Caco-2 (cell line): ENCODE results near the gene UNC80. TPM values are rescaled to one million over a fixed set of nuclear protein-coding genes. Genes with fewer than 3 reads are reported as not detected.

Experiments
- BruUV-seq: library from RNA; stranded (reverse); fragments of 400-500 nt; replicated peaks from 2 replicates; lab custom pipeline; 2021; lab: Mats Ljungman, UMichigan
- CTCF ChIA-PET: fragments of 300-600 bp; sonication (Branson Sonifier 250); formaldehyde crosslinking; loops from one replicate; lab custom pipeline; 2022; ENCODE audit warnings: antibody characterized with exemption; lab: Charles Lee
- POLR2A ChIA-PET: fragments of 300-600 bp; sonication (Branson Sonifier 250); formaldehyde crosslinking; loops from one replicate; lab custom pipeline; 2022; ENCODE audit warnings: antibody characterized with exemption; lab: Charles Lee
- DNase-seq, 2 experiments: peaks; one replicate each; pipeline versions ENCODE4 v3.0.0 to v3.0.0-alpha.2; 2020 to 2022
- H3K27me3 ChIP-seq: replicated peaks from 2 replicates; pipeline ENCODE4 v1.6.0; 2011; ENCODE audit warnings: low read length; ENCODE audit not compliant: control insufficient read depth, insufficient read depth
- H3K36me3 ChIP-seq: 2 replicates; pipeline ENCODE4 v1.5.1; 2011; ENCODE audit warnings: low read length; ENCODE audit not compliant: control insufficient read depth, insufficient read depth
- H3K4me1 ChIP-seq: fragments of 250-450 bp; sonication (Bioruptor Pico); 2 replicates; pipeline ENCODE4 v1.5.1; 2020; ENCODE audit warnings: mild to moderate bottlenecking
- H3K4me3 ChIP-seq: 2 replicates; pipeline ENCODE4 v1.5.1; 2011; ENCODE audit warnings: low read depth, mild to moderate bottlenecking, control low read depth, low read length
- H3K9me3 ChIP-seq: fragments of 250-450 bp; sonication (Bioruptor Pico); 2 replicates; pipeline ENCODE4 v1.5.1; 2020; ENCODE audit warnings: mild to moderate bottlenecking, moderate library complexity
- H3K27ac Mint-ChIP-seq: one replicate; pipeline ENCODE4 v1.8.0; 2022; ENCODE audit warnings: mixed read lengths; ENCODE audit not compliant: unreplicated experiment
- H3K27me3 Mint-ChIP-seq: one replicate; pipeline ENCODE4 v1.8.0; 2022; ENCODE audit warnings: mixed read lengths; ENCODE audit not compliant: insufficient read depth, unreplicated experiment
- H3K36me3 Mint-ChIP-seq: one replicate; pipeline ENCODE4 v1.8.0; 2022; ENCODE audit warnings: mild to moderate bottlenecking, mixed read lengths; ENCODE audit not compliant: insufficient read depth, unreplicated experiment
- H3K4me1 Mint-ChIP-seq: one replicate; pipeline ENCODE4 v1.8.0; 2022; ENCODE audit warnings: low read depth, mixed read lengths; ENCODE audit not compliant: unreplicated experiment
- H3K4me3 Mint-ChIP-seq: one replicate; pipeline ENCODE4 v1.8.0; 2022; ENCODE audit warnings: mild to moderate bottlenecking, moderate library complexity, mixed read lengths; ENCODE audit not compliant: unreplicated experiment
- H3K9me3 Mint-ChIP-seq: one replicate; pipeline ENCODE4 v1.8.0; 2022; ENCODE audit warnings: mixed read lengths; ENCODE audit not compliant: unreplicated experiment
- CTCF ChIP-seq, 2 experiments: fragments of 200-600 bp in 1 of 2; IDR thresholded peaks; 1 replicate in 1 of 2; 2 replicates in 1 of 2; pipeline versions ENCODE4 v1.5.1 to v1.8.0; 2011 to 2022; ENCODE audit warnings: antibody characterized with exemption in 1 of 2, control low read depth in 1 of 2, inconsistent platforms in 1 of 2, low read depth in 1 of 2, low read length in 1 of 2, mild to moderate bottlenecking in 1 of 2, moderate library complexity in 1 of 2; ENCODE audit not compliant: insufficient read depth in 1 of 2, severe bottlenecking in 1 of 2, unreplicated experiment in 1 of 2
- intact Hi-C: fragments of 100-400 bp; cut with micrococcal nuclease; formaldehyde crosslinking; loops from one replicate; pipeline ENCODE4 v1.10.0; 2022; ENCODE audit not compliant: unreplicated experiment
- total RNA-seq: library from RNA; stranded (reverse); gene quantifications from 2 replicates; pipeline ENCODE4 v1.2.3, GENCODE V29; 2022

The UNC80 gene
- total RNA-seq, 1 experiment from 2014 or later: not detected

DNA sequence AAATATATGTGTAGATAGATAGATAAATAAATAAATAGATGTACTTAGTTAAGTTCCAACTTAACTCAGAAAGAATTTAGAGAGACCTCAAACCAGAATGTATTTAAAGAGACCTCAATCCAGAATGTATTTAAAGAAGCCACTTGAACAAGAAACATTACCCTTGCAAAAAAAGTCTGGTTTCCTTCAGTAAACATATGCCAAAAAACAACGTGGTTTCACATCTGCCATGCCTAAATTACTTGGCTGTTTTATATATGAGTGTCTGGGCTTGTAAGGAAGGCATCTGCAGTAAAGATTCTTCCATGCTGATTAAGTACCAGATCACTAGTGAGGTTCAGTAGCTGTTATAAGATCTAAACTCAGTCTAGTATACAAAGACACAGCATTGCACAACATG lies 201.7 kb downstream of the UNC80 start:
- H3K27me3 ChIP-seq: no peaks in the 10 kb centered on the region
- no peak for TF ChIP-seq CTCF (IDR thresholded peaks at IDR 0.05; ENCODE audit: insufficient read depth in 1 of 2, low read depth in 1 of 2, low read length in 1 of 2, severe bottlenecking in 1 of 2, unreplicated experiment in 1 of 2)
- H3K9me3 ChIP-seq: no peaks in the 10 kb centered on the region
- no peak overlapping the region for H3K4me3 Mint-ChIP-seq
- BruUV-seq: no TSS peak
- DNase-seq: no peak
- POLR2A ChIA-PET: no interaction called here
- H3K27me3 Mint-ChIP-seq: no peaks in the 10 kb centered on the region
- 0 out of 2 replicates have a peak, but pooled peaks cover 8% of the 10 kb centered on the region for H3K4me1 ChIP-seq
- no peak overlapping the region for H3K27ac Mint-ChIP-seq
- H3K4me1 Mint-ChIP-seq: peaks cover 10% of the 10 kb centered on the region
- H3K9me3 Mint-ChIP-seq: no peaks in the 10 kb centered on the region
- no peak overlapping the region for H3K4me3 ChIP-seq
- H3K36me3 Mint-ChIP-seq: no peaks in the 10 kb centered on the region
- intact Hi-C loops: no loop called here
- no peaks in the 10 kb centered on the region for H3K36me3 ChIP-seq
- CTCF ChIA-PET: no interaction called here

DNA sequence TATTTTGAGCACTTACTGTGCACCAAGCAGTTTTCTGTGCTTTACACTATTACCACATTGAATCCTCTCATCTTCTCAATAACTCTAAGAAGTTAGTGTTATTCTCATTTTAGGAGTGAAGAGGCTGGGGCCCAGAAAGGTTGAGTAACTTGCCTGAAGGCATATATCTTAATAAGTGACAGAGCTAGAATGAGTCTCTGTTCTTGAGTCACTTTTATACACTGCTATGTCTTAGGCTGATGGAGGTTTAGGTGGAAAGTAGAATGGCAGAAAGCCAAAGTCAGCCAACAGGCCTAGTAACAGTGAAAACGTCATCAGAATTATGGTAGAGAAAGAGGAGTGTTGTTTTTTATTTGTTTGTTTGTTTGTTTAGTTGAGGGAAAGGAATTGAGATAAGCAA lies 202.9 kb downstream of the UNC80 start:
- CTCF ChIA-PET: no interaction called here
- H3K27me3 Mint-ChIP-seq: no peaks in the 10 kb centered on the region
- POLR2A ChIA-PET: no interaction called here
- peaks cover 10% of the 10 kb centered on the region for H3K4me1 Mint-ChIP-seq
- H3K9me3 ChIP-seq: no peaks in the 10 kb centered on the region
- no peaks in the 10 kb centered on the region for H3K36me3 Mint-ChIP-seq
- H3K4me1 ChIP-seq: 0 out of 2 replicates have a peak, but pooled peaks cover 8% of the 10 kb centered on the region
- TF ChIP-seq CTCF (IDR thresholded peaks at IDR 0.05; ENCODE audit: insufficient read depth in 1 of 2, low read depth in 1 of 2, low read length in 1 of 2, severe bottlenecking in 1 of 2, unreplicated experiment in 1 of 2): no peak
- no peaks in the 10 kb centered on the region for H3K9me3 Mint-ChIP-seq
- no peak overlapping the region for H3K4me3 Mint-ChIP-seq
- no peaks in the 10 kb centered on the region for H3K27me3 ChIP-seq
- intact Hi-C loops: no loop called here
- no peak for DNase-seq
- no TSS peak for BruUV-seq
- no peak overlapping the region for H3K4me3 ChIP-seq
- no peaks in the 10 kb centered on the region for H3K36me3 ChIP-seq
- no peak overlapping the region for H3K27ac Mint-ChIP-seq

DNA sequence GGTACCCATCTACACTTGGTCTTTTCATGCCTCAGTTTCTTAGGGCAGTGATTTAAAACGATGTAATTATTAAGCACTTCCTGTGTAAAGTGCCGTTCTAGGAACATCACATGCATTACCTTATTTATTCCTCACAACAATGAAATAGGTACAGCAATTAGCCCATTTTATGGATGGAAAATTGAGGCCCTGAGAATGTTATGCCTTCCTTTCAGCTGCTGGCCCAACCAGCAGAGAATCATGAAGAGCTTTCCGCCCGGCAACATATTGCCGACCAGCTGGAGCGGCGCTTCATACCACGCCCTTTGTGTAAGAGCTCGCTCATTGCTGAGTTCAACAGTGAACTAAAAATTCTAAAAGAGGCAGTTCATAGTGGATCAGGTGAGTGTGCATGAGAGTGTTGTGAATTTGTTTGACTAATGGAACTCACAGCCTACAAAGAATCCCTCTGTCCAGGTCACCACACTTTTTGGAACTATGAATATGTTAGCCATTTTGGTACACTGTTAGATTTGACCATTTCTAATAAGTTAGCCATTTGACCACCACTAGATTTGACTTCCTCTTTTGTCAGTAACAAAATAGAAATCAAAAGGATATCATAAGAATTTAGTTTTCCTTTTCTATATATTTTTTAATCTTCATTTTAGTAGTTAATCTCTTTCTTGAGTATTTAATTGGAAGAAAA lies 205.2 kb downstream of the UNC80 start:
- H3K27ac Mint-ChIP-seq: no peak overlapping the region
- no peak for TF ChIP-seq CTCF (IDR thresholded peaks at IDR 0.05; ENCODE audit: insufficient read depth in 1 of 2, low read depth in 1 of 2, low read length in 1 of 2, severe bottlenecking in 1 of 2, unreplicated experiment in 1 of 2)
- no peaks in the 10 kb centered on the region for H3K36me3 Mint-ChIP-seq
- H3K4me1 ChIP-seq: no peaks in the 10 kb centered on the region
- intact Hi-C loops: loop anchor here (1.0 to 5.0 kb wide), 4 partner anchors 95 to 422 kb away; no protein-coding TSS in a partner anchor
- BruUV-seq: no TSS peak
- H3K4me1 Mint-ChIP-seq: no peaks in the 10 kb centered on the region
- no peaks in the 10 kb centered on the region for H3K27me3 ChIP-seq
- no peak overlapping the region for H3K4me3 Mint-ChIP-seq
- H3K36me3 ChIP-seq: no peaks in the 10 kb centered on the region
- H3K27me3 Mint-ChIP-seq: peaks cover 9% of the 10 kb centered on the region
- ChIA-PET POLR2A (no interaction called here), CTCF (interaction anchor here (1.4 to 1.6 kb wide), 2 partner anchors 219 to 222 kb away, joined by 4 to 7 read pairs; no protein-coding TSS in a partner anchor)
- H3K4me3 ChIP-seq: no peak overlapping the region
- no peaks in the 10 kb centered on the region for H3K9me3 Mint-ChIP-seq
- H3K9me3 ChIP-seq: no peaks in the 10 kb centered on the region
- DNase-seq: no peak
